ENCODE results near the gene PIK3CA.
A peak's percentile ranks its signal among the peaks of the same experiment; 100 is the strongest.
"Not testable (repeated sequence)": the region's sequence is repeated elsewhere in the genome, so short reads cannot be mapped to it uniquely, and the experiment has no call there.

PIK3CA gene

DNA sequence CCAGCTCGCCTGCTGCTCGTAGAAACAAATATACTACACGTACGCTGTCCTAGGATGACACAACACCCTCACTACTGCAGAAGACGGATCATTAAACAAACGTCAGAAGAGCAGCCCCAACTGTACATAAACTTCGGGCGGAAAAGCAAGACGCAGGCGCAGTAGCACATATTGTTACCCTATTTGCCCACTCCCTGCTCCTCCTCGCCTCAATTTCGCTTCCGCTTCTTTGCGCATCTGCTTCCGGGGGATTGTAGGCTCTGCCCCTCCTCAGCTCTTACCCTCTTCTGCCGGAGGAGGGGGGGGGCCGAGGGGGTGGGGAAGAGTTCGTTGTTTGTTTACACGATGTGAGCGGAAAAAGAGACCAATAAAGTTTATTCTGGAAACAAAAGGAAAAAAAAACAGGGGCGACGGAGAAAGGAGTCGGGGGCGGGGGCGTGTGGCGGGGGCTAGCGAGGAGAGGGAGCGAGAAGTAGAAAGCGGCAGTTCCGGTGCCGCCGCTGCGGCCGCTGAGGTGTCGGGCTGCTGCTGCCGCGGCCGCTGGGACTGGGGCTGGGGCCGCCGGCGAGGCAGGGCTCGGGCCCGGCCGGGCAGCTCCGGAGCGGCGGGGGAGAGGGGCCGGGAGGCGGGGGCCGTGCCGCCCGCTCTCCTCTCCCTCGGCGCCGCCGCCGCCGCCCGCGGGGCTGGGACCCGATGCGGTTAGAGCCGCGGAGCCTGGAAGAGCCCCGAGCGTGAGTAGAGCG lies at the start of gene PIK3CA:
Gene PIK3CA (plus strand): TSS at position 485 of the 743 bp plus-strand sequence. CDS start 50,469 bp downstream, outside the sequence.
- DNase-seq: peak; percentile 97 to 98

DNA sequence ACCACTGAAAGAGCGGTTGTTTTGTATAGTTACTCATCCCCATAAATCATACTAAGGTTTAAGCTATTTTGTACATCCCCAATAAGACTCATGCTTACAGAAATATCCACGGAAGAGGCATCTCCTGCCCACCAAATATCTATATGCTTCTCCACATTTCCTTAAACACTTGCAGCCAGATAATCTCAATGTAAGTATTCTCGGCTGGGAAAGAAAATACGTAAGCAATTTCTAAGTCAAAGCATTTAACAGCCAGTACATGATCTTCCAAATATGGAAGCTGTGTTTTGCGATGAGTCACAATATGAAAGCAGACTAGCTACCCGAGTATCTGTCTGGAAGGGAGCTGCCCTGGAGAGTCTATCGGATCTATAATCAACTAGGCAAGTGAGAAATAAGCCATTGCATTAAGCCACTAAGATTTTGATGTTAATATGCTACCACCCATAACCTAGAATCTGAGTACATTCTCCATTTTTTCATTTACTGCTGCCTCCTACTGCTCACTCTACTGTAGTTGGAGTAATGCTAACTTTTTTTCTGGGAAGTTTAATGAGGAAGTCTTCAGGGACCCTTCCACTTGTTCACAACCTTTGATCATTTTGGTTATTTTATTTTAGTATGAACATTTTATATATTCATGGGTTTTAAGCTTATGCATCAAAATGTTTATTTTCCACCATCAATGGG lies 49.6 kb upstream of the PIK3CA start:
- no peak for DNase-seq

DNA sequence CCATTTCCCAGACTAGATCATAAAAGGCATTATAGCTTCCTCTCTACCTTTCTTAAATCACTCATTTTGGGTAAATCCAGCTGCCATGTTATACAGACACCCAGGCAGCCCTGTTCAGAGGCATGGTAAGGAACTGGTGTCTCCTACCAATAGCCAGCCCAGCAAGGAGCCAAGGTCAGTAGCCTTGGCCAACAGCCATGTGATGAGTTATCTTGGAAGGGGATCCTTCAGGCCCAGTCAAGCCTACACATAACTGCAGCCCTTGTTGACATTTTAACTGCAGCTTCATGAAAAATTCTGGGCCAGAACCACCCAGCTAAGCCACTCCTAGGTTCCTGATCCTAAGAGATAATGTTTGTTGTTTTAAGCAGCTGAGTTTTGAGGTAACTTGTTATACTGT lies 47.5 kb upstream of the PIK3CA start:
- DNase-seq: no peak

DNA sequence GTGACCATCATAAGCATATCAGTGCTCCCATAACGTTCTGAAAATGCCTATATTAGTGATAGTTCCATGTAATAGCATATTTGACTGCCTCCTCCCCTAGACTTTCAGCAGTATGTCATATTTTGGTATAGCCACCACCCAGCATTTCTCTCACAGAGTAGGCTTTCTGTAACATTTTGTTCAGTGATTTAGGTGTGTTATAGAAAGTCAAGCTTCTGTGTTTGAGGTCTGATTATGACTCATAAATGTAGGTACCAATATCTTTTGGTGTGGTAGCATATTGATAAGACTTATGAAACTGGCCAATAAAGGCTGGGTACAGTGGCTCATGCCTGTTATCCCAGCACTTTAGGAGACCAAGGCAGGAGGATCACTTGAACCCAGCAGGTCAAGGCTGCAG lies 42.3 kb upstream of the PIK3CA start:
- no peak for DNase-seq

DNA sequence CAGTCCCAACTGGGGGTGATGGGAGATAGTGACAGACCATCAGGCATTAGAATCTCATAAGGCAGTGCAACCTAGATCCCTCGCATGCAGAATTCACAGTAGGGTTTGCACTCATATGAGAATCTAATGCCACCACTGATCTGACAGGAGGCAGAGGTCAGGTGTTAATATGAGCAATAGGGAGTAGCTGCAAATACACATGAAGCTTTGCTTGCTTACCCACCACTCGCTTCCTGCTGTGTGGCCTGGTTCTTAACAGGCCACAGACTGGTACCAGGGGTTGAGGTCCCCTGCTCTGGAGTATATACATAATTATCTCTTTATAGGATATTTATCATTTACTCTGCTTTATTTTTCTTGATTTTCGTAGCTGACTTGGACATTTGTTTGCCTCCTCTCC lies 40.5 kb upstream of the PIK3CA start:
- no peak for DNase-seq

DNA sequence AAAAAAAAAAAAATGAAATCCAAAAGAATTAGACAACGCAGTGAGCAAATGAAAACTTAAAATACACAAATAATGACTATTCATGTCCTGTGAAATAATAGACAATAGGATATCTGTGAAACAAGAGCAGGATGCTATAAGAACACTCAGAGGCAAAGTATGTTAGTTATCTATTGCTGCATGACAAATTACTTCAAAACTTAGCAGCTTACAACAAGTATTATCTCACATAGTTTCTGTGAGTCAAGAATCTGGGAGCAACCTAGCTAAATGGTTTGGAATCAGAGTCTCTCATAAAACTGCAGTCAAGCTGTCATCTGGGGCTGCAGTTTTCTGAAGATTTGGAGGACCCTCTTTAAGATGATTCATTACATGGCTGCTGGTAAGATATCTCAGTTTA lies 40.1 kb upstream of the PIK3CA start:
- no peak for DNase-seq

DNA sequence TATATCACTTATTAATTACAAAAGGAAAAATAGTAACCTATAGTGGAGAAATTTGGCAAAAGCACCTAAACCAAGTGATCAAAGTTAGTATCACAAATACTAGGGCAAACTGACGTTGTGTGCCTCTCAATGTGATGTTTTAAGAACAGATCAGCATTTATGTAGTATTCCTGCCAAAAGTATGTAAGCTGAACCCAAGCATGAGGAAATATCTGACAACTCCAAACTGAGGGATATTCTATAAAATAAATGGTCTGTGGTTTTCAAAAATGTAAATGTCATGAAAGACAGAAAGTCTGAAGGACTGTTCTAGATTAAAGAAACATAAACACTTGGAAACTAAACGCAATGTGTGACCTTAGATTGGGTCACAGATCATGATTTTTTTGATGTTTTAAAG lies 34.3 kb upstream of the PIK3CA start:
- no peak for DNase-seq

DNA sequence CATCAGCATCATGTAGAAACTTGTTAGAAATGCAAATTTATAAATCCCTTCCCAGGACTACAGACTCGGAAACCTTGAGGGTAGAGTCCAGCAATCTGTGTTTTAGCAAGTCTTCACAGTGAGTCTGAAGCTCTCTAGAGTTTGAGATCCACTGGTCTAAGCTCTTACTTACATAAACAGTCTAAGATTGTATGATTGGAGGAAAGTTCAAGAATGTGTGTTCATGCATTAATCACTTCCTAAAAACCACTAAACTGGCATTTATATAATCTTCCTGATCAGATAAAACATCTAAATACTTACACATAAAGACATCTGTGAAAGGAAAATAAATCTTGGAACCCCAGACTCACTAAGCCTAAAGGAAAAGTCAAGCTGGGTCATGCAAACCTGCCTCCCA lies 32.7 kb upstream of the PIK3CA start:
- not testable (repeated sequence) for DNase-seq

DNA sequence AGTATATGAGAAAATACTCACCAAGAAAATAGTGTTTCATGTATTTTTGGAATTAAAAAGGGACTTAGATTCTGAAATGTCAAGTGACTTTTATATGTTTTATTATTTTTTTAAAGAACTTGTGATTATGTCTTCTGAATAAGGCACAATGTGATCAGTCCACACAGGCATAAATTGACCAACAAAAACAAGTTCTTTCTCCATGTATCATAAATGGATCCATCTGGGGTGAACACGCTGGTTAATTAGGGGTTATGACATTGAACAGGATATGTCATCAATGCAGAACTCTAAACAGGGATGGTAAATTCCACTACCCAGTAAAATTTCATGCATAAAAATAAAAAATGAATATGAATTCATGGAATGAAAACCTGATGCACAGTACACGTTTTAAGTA lies 31.3 kb upstream of the PIK3CA start:
- no peak for DNase-seq

DNA sequence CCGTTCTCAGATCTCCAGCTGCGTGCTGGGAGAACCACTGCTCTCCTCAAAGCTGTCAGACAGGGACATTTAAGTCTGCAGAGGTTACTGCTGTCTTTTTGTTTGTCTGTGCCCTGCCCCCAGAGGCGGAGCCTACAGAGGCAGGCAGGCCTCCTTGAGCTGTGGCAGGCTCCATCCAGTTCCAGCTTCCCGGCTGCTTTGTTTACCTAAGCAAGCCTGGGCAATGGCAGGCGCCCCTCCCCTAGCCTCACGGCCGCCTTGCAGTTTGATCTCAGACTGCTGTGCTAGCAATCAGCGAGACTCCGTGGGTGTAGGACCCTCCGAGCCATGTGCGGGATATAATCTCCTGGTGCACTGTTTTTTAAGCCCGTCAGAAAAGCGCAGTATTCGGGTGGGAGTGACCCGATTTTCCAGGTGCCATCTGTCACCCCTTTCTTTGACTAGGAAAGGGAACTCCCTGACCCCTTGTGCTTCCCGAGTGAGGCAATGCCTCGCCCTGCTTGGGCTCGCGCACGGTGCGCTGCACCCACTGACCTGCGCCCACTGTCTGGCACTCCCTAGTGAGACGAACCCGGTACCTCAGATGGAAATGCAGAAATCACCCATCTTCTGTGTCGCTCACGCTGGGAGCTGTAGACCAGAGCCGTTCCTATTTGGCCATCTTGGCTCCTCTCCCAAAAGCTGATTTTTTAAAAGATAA lies 15.8 kb upstream of the PIK3CA start:
- DNase-seq: not testable (repeated sequence)

DNA sequence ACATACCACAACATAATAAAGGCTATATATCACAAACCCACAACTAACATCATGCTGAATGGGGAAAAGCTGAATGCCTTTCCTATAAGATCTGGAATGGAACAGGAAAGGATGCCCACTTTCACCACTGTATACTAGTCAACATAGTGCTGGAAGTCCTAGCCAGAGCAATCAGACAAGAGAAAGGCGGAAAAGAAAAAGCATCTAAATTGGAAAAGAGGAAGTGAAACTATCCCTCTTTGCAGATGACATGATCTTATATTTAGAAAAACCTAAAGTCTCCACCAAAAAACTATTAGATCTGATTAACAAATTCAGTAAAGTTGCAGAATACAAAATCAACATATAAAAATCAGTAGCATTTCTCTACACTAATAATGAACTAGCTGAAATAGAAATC lies 14.6 kb upstream of the PIK3CA start:
- no peak for DNase-seq

DNA sequence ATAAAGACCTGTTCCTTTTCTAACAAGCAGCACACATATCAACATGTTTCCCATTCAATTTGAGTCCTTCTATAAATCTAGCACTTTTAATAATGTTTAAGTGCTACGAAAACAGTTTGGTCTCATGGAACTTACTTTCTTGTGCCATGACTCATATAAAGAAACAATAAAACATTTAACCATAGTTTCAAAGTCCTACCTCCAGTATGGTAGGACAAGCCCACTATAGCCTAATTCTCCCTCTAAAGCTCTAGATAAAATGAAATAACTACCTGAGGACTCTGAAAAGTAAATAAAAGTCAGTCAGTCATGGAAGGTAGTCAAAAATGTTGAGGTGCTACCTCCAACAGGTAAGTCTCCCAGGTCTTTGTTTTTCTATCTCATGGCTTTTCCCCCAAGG lies 12.0 kb upstream of the PIK3CA start:
- DNase-seq: no peak

DNA sequence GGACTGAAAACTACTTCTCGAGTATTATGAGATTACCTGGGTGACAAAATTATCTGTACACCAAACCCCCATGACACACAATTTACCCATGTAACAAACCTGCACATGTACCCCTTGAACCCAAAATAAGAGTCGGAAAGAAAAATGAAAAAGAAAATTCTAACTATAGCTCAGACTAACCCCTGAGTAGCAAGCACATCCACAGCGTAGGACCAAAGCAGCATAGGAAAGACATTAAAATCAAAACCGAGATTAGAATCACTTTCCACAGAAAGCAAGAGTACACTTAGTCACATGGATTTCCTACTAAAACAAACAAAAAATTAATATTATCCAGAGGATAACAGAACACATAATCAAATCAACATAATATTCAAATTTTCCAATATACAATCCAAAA lies 6.3 kb upstream of the PIK3CA start:
- DNase-seq: no peak

DNA sequence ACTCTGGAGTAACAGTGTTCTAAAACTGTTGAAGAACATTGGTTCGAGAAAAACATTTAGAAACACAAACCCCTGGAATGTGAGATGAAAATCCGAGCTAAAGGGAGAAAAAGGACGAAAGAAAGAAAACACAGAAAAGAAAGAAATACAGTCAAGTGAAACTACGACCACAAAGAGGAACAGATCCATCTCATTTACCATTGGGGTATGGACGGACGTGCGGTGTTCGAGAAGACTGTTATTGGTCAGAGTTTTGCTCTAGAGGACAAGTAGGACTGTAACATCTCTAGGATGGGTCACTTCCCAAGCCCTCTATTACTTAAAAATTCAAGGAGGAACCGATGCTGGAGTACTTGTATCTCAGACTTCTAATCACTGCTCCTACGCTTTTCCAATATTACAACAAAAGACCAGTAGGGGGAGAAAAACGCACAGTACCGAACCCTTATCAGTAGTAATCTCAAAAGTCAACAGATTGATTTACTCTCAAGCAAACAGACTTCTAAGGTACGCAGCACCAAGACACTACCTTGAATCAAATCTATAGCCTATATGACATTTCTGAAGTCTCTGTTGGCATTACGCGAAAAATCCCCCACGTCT lies 1.1 kb upstream of the PIK3CA start:
- peak; percentile 43 to 80 for DNase-seq

DNA sequence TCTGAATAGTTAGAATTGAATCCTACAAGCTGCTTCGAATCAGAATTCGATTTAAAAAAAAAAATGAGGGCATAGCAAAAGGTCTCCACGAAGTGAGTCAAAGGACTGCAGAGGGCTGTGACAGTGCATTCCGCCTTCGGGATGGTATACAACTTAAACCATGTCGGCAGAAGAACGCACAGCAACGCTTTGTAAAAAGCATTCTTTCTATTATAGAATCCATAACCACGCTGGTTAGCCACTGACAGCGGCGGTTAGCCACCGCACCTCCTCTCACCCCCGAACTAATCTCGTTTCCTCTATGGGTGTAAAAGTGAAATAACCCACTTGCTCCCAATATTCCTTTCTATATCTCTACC lies 664 bp upstream of the PIK3CA start:
- DNase-seq: no peak

DNA sequence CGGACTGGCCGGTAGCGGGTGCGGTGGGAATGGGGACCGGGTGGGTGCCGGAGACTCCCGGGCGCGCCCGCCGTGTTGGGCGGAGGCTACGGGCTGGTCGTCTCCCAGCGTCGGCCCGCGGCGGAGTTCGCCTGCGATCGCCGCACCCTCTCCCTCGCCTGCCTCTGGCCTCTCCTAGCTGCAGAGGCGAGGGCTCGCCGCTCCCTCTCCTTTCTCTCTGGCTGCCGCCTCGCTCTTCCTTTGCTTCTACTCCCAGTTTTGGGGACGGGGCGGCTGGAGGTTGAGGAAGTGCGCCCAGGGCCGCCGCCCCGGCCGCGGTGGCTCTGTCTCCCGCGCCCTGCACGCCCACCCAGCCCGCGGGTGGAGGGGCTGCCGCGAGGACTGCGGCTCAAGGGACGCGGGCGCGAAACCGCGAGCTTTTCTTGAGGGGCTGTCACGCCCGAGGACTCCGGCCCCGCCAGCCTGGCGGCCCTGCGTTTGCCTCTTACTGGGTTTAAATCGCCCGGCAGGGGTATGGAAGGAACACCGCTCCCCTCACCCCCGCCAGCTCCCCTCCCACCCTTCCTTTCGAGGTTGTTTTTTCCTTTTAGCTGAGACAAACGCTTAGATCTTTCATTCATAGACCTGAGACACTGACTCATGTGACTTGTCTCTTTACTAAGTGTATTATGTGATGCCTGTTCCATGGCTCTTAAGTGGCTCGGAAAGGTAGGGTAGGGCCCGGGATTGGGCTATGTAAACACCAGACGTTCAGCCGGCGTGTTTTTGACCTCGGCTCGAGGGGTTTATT lies 654 bp downstream of the PIK3CA start:
- DNase-seq: peak; percentile 47 to 66

DNA sequence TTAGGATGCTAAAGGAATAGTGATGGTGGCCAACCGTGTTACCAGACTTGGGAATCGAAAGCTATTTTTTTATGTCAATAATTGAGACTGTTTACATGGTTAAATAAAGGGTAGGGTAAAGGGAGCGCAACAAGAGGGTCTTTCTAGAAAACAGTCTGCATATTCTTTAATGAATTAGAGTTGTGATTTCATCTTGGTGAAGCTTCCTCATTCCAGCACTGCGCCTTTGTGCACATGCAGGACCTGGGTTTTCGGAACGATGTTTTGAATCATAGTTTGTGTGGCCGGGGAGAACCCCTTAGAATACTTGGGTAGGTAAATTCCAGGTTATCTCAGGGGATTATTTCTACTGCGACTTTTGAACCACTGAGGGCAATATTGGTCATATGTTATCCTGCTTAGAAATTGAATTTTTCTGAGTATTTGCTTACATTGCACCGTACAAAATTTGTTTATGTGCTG lies 1.3 kb downstream of the PIK3CA start:
- DNase-seq: peak; percentile 57 to 66

DNA sequence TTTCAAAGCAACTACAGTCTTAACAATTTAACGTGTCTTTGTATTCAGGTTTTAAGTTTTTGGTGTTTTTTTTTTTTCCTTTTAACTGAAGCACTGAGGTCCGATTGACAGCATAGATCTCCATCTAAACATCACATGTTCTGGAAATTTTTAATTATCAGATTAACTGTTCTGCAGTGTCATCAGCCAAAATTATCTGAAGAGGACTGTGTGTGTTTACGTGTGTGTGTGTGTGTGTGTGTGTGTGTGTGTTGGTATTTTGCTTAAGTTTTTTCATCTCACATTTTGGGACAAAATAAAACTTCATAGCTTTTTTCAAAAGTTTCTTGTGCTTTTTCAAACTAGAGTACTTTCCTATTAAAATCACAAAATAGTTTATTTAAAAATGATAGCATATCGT lies 1.8 kb downstream of the PIK3CA start:
- no peak for DNase-seq

DNA sequence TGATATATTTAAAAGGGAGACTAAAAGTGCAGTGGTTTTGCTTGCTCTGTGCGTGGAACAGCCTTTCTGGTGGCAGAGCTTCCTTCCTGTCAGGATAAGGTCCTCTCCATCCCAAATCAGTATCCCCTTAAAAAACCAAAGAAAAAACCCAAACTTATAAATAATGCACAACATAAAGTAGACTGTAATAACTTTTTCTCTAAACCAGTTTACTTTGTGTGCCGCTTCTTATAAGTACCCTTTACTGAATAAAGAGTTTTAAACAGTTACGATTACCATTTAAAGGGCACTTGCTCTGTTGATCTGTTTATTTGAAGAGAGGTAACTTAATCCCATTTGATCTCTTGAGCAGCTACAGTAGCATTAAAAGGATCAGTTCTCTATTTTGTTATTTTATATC lies 2.5 kb downstream of the PIK3CA start:
- DNase-seq: no peak

DNA sequence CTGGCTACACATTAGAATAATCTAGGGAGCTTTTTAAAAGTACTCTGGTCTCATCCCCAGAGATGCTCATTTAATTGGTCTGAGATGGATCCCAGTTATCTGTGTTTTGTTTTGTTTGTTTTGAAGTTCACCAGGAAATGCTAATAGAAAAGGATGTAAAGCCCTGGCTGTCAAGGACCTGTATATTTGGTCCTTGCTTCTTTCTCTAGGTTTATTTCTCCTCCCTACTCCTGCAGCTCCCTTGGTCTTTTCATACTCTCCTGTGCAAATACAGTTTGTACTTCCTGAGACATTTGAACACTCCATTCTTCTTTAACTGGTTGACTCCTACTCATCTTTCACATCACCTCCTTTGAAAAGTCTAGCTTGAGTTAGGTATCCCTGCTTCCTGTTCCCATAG lies 3.3 kb downstream of the PIK3CA start:
- no peak for DNase-seq

DNA sequence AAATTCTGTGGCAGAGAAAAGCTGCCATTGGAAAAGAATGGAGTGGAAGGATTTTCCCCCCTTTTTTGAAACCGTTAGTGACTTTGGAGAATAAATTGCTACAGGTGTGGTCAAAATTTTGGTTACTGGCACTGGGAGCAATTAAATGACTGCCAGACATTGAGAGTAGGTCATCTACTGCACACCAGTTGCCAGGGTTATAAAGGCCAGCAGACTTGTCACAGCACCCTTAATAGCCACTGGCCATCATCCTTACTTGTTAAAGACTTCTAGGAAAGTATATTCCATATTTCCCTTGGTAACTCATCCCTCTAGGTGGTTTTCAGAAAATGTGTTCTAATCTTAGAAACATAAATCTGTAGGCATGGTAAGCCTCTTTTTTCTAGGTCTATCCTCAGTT lies 8.0 kb downstream of the PIK3CA start:
- no peak for DNase-seq

DNA sequence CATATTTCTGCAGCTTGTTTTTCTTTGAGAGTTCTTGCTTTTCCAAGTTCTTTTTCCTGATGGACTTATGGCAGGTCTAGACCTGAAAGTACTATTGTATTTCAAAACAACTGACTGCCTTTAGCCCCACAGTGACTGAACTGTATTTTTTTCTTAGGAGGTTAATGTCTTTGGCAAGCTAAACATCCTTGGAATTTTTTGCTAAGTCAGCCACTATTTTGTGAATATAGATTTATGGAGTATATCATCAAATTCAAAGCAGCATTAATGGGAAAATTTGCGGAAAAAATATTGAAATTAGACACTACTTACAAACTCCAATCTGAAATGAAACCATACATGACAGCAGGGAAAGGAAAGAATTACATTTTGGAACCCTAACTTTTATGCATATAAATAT lies 8.6 kb downstream of the PIK3CA start:
- no peak for DNase-seq

Measured in CD4-positive, alpha-beta T cell treated with Interferon alpha-2 for 1 hour (primary cell).